Endodermal cell (in vitro differentiated cells): ENCODE results near the gene LRRC36. TPM values are rescaled to one million over a fixed set of nuclear protein-coding genes. Genes with fewer than 3 reads are reported as not detected.
"Not testable (repeated sequence)": the region's sequence is repeated elsewhere in the genome, so short reads cannot be mapped to it uniquely, and the experiment has no call there.

ENCODE experiments used
- DNase-seq: peaks from one replicate; pipeline ENCODE4 v3.0.0-alpha.2; 2017
- H3K27ac ChIP-seq: 2 replicates; pipeline ENCODE4 v1.5.1; 2013; ENCODE audit warnings: mild to moderate bottlenecking, low read depth, low read length, moderate library complexity
- H3K27me3 ChIP-seq: 2 replicates; pipeline ENCODE4 v1.6.1; 2013; ENCODE audit warnings: mild to moderate bottlenecking, low read length, moderate library complexity; ENCODE audit not compliant: insufficient read depth, control insufficient read depth, poor library complexity, severe bottlenecking
- H3K36me3 ChIP-seq: 2 replicates; pipeline ENCODE4 v1.7.0; 2013; ENCODE audit warnings: mild to moderate bottlenecking, low read length, moderate library complexity; ENCODE audit not compliant: control insufficient read depth, insufficient read depth
- H3K4me1 ChIP-seq: one replicate; pipeline ENCODE4 v1.7.0; 2013; ENCODE audit warnings: low read length; ENCODE audit not compliant: control insufficient read depth, insufficient read depth
- H3K4me3 ChIP-seq: 2 replicates; pipeline ENCODE4 v1.5.1; 2013; ENCODE audit warnings: mild to moderate bottlenecking, low read length, moderate library complexity
- H3K9ac ChIP-seq: 2 replicates; pipeline ENCODE4 v1.6.1; 2013; ENCODE audit warnings: mild to moderate bottlenecking, low read length, moderate library complexity; ENCODE audit not compliant: poor library complexity, severe bottlenecking; ENCODE audit errors: extremely low read depth
- H3K9me3 ChIP-seq: 2 replicates; pipeline ENCODE4 v1.6.1; 2013; ENCODE audit warnings: mild to moderate bottlenecking, low read length, moderate library complexity; ENCODE audit not compliant: control insufficient read depth
- H3K27ac Mint-ChIP-seq: 2 replicates; pipeline ENCODE4 v1.8.0; 2020; ENCODE audit warnings: mixed read lengths
- H3K27me3 Mint-ChIP-seq: 2 replicates; pipeline ENCODE4 v1.8.0; 2021; ENCODE audit warnings: mild to moderate bottlenecking, mixed read lengths; ENCODE audit not compliant: insufficient read depth
- H3K36me3 Mint-ChIP-seq: 2 replicates; pipeline ENCODE4 v1.8.0; 2020; ENCODE audit warnings: low read depth, mixed read lengths
- H3K4me1 Mint-ChIP-seq: 2 replicates; pipeline ENCODE4 v1.8.0; 2020; ENCODE audit warnings: mixed read lengths
- H3K4me3 Mint-ChIP-seq: 2 replicates; pipeline ENCODE4 v1.8.0; 2020; ENCODE audit warnings: mild to moderate bottlenecking, moderate library complexity, mixed read lengths
- H3K9me3 Mint-ChIP-seq: 2 replicates; pipeline ENCODE4 v1.8.0; 2020; ENCODE audit warnings: mild to moderate bottlenecking, mixed read lengths
- WGBS, 2 experiments: methylation state at CpG; one replicate each; pipeline versions ENCODE4 v1.1.5 to v1.1.7; 2013; ENCODE audit warnings: missing lambda C conversion rate in 2 of 2, mixed read lengths in 1 of 2; ENCODE audit not compliant: insufficient coverage in 1 of 2, insufficient read length in 1 of 2; 5-methylcytosine and 5-hydroxymethylcytosine counted together
- total RNA-seq, 2 donors: library from RNA; stranded (reverse); fragmentation: NEBNext Ultra II Directional in 1 of 2; extraction: Animal tissue kit (Norgen Biotek cat#: 25700) in 1 of 2; gene quantifications; 2 replicates in 1 of 2; 3 replicates in 1 of 2; pipeline ENCODE4 v1.2.1, GENCODE V29; 2021
- TF ChIP-seq, protein P1 (sequence below): fragments of 200-600 bp; sonication (generic); conservative IDR thresholded peaks from 2 replicates; pipeline ENCODE4 v1.5.0; 2021; ENCODE audit warnings: antibody characterized with exemption, mild to moderate bottlenecking

LRRC36 gene
- total RNA-seq, 2 donors from 2014 or later, result 0.73 TPM; not detected in 1

DNA sequence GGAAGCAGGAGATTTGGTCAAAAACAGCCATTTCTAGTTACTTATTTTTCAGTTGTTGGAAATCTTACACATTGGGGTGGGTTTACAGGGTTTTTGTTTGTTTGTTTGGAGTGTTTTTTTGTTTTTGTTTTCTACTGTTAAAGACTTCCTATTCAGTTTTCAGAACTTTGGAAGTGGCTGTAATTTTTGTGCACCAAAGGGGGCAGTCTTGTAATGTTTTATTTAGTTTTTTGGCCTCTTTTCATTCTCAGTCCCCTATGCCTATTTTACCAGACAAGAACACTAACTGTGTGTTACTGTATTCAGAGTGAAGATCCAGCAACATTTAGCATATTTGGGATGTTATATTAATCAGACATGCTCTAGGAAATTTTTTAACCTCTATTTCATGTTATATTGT, 46.0 kb downstream of the LRRC36 start:
- Mint-ChIP-seq H3K4me1 (no peaks in the 10 kb centered on the region), H3K27ac (no peak overlapping the region), H3K4me3 (no peak overlapping the region), H3K36me3 (no peaks in the 10 kb centered on the region), H3K9me3 (no peaks in the 10 kb centered on the region), H3K27me3 (peaks cover 8% of the 10 kb centered on the region)
- Histone ChIP-seq H3K4me3 (no peak overlapping the region), H3K27ac (no peak overlapping the region), H3K9ac (no peak overlapping the region), H3K27me3 (peaks cover 22% of the 10 kb centered on the region), H3K4me1 (no peaks in the 10 kb centered on the region), H3K36me3 (no peaks in the 10 kb centered on the region), H3K9me3 (no peaks in the 10 kb centered on the region)
- no peak for DNase-seq
- TF ChIP-seq, protein P1, sequence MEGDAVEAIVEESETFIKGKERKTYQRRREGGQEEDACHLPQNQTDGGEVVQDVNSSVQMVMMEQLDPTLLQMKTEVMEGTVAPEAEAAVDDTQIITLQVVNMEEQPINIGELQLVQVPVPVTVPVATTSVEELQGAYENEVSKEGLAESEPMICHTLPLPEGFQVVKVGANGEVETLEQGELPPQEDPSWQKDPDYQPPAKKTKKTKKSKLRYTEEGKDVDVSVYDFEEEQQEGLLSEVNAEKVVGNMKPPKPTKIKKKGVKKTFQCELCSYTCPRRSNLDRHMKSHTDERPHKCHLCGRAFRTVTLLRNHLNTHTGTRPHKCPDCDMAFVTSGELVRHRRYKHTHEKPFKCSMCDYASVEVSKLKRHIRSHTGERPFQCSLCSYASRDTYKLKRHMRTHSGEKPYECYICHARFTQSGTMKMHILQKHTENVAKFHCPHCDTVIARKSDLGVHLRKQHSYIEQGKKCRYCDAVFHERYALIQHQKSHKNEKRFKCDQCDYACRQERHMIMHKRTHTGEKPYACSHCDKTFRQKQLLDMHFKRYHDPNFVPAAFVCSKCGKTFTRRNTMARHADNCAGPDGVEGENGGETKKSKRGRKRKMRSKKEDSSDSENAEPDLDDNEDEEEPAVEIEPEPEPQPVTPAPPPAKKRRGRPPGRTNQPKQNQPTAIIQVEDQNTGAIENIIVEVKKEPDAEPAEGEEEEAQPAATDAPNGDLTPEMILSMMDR, result peak; percentile 67

GRCh38 chr16:67376012-67376411, 49.4 kb downstream of the LRRC36 start:
- H3K4me1 ChIP-seq, H3K36me3 ChIP-seq, H3K27me3 ChIP-seq, H3K27ac Mint-ChIP-seq, H3K9me3 ChIP-seq, DNase-seq, H3K4me3 Mint-ChIP-seq, H3K27ac ChIP-seq, H3K4me1 Mint-ChIP-seq, H3K9me3 Mint-ChIP-seq, H3K36me3 Mint-ChIP-seq, H3K4me3 ChIP-seq, H3K9ac ChIP-seq: not testable (repeated sequence)
- peaks cover 15% of the 10 kb centered on the region for H3K27me3 Mint-ChIP-seq
- 93 to 95% methylated on average over 8 to 9 of the region's 11 CpGs for WGBS, 2 experiments

- H3K9me3 Mint-ChIP-seq, result no peaks in the 10 kb centered on the region
- H3K9ac ChIP-seq, result no peak overlapping the region
- DNase-seq, result no peak
- H3K4me1 Mint-ChIP-seq, result no peaks in the 10 kb centered on the region
- H3K9me3 ChIP-seq, result no peaks in the 10 kb centered on the region
- no peak overlapping the region for H3K4me3 Mint-ChIP-seq
- no peak overlapping the region for H3K4me3 ChIP-seq
- no peaks in the 10 kb centered on the region for H3K36me3 ChIP-seq
- 92% methylated on average over 1 of the region's 1 CpG for WGBS, 2 experiments
- H3K27ac Mint-ChIP-seq, result no peak overlapping the region
- H3K27me3 ChIP-seq, result no peaks in the 10 kb centered on the region
- TF ChIP-seq, protein P1, result no peak
- H3K36me3 Mint-ChIP-seq, result no peaks in the 10 kb centered on the region
- H3K27me3 Mint-ChIP-seq, result peaks cover 20% of the 10 kb centered on the region
- no peak overlapping the region for H3K27ac ChIP-seq
- no peaks in the 10 kb centered on the region for H3K4me1 ChIP-seq
Observed at GRCh38 chr16:67378642-67379041, 52.0 kb downstream of the LRRC36 start.

- no peaks in the 10 kb centered on the region for H3K4me1 ChIP-seq
- TF ChIP-seq, protein P1, result no peak
- Mint-ChIP-seq H3K9me3 (no peaks in the 10 kb centered on the region), H3K27me3 (peaks cover 23% of the 10 kb centered on the region), H3K36me3 (no peaks in the 10 kb centered on the region), H3K27ac (no peak overlapping the region), H3K4me3 (no peak overlapping the region), H3K4me1 (no peaks in the 10 kb centered on the region)
- no peaks in the 10 kb centered on the region for H3K36me3 ChIP-seq
- no peak overlapping the region for H3K4me3 ChIP-seq
- WGBS, 2 experiments, result 87 to 88% methylated on average over 2 to 3 of the region's 3 CpGs
- H3K9me3 ChIP-seq, result no peaks in the 10 kb centered on the region
- no peak overlapping the region for H3K27ac ChIP-seq
- no peak for DNase-seq
- H3K27me3 ChIP-seq, result no peaks in the 10 kb centered on the region
- no peak overlapping the region for H3K9ac ChIP-seq
Observed at GRCh38 chr16:67383284-67383683, 56.7 kb downstream of the LRRC36 start.
